ENCODE measurements around the gene TSPAN18.

The TSPAN18 gene

GRCh38 chr11:44733877-44734276 is 7.1 kb downstream of the TSPAN18 start:
- no peak for DNase-seq
- peaks cover 2% of the 10 kb centered on the region for H3K4me1 ChIP-seq (ENCODE audit: control insufficient read depth, insufficient read depth, low read depth, low read length)
- no peak overlapping the region for H3K23ac ChIP-seq (ENCODE audit: low read length in 2 of 2)
- H4K91ac ChIP-seq (ENCODE audit: low read length): no peak overlapping the region
- WGBS: 75% methylated on average over 1 of the region's 2 CpGs
- no peak overlapping the region for H2BK5ac ChIP-seq (ENCODE audit: low read depth, low read length, poor library complexity, severe bottlenecking)
- H3K9me3 ChIP-seq (ENCODE audit: control insufficient read depth, low read length): peaks cover 12% of the 10 kb centered on the region
- H3K4me3 ChIP-seq (ENCODE audit: insufficient read depth in 1 of 2, low read depth in 1 of 2, low read length in 2 of 2): no peak overlapping the region
- H3K27me3 ChIP-seq (ENCODE audit: control insufficient read depth in 1 of 2, insufficient read depth in 1 of 2, low read length in 2 of 2): peaks cover 89 to 92% of the 10 kb centered on the region in 2 experiments
- no peak overlapping the region for H4K8ac ChIP-seq (ENCODE audit: low read length)
- no peak overlapping the region for H2BK120ac ChIP-seq (ENCODE audit: low read depth, low read length)
- H3K4me2 ChIP-seq (ENCODE audit: low read length, poor library complexity, severe bottlenecking): no peak overlapping the region
- no peaks in the 10 kb centered on the region for H3K79me1 ChIP-seq (replicated peaks; ENCODE audit: low read length, poor library complexity, severe bottlenecking)
- H2BK15ac ChIP-seq (ENCODE audit: low read depth, poor library complexity, severe bottlenecking): no peak overlapping the region
- H2AK5ac ChIP-seq (ENCODE audit: low read length, severe bottlenecking): no peak overlapping the region
- no peak overlapping the region for H3K27ac ChIP-seq (ENCODE audit: low read length, poor library complexity, severe bottlenecking)
- no peak overlapping the region for H3K9ac ChIP-seq (ENCODE audit: low read length)
- H3K4ac ChIP-seq (ENCODE audit: low read depth in 1 of 2, low read length in 2 of 2): no peak overlapping the region
- H3K14ac ChIP-seq (ENCODE audit: low read length in 2 of 2): no peak overlapping the region
- H2AFZ ChIP-seq (ENCODE audit: low read depth, low read length): no peak overlapping the region
- H2BK12ac ChIP-seq (ENCODE audit: low read length in 2 of 2): no peak overlapping the region
- no peaks in the 10 kb centered on the region for H3K36me3 ChIP-seq (ENCODE audit: control insufficient read depth in 1 of 2, insufficient read depth in 2 of 2, low read depth in 1 of 2, low read length in 2 of 2)
- no peak overlapping the region for H3K18ac ChIP-seq (ENCODE audit: low read depth in 1 of 2, low read length in 2 of 2)

GRCh38 chr11:44734843-44735381 is 8.2 kb downstream of the TSPAN18 start:
- H4K8ac ChIP-seq (ENCODE audit: low read length): peak overlapping the region; percentile 32
- no peak overlapping the region for H3K4me2 ChIP-seq (ENCODE audit: low read length, poor library complexity, severe bottlenecking)
- peaks cover 12% of the 10 kb centered on the region for H3K9me3 ChIP-seq (ENCODE audit: control insufficient read depth, low read length)
- H3K18ac ChIP-seq (ENCODE audit: low read depth in 1 of 2, low read length in 2 of 2): no peak overlapping the region
- H4K91ac ChIP-seq (ENCODE audit: low read length): peak overlapping the region; percentile 27
- 91% methylated on average over 7 of the region's 7 CpGs for WGBS
- no peak overlapping the region for H2AFZ ChIP-seq (ENCODE audit: low read depth, low read length)
- peaks cover 2% of the 10 kb centered on the region for H3K4me1 ChIP-seq (ENCODE audit: control insufficient read depth, insufficient read depth, low read depth, low read length)
- no peak overlapping the region for H3K4ac ChIP-seq (ENCODE audit: low read depth in 1 of 2, low read length in 2 of 2)
- no peak overlapping the region for H2BK120ac ChIP-seq (ENCODE audit: low read depth, low read length)
- H3K79me1 ChIP-seq (replicated peaks; ENCODE audit: low read length, poor library complexity, severe bottlenecking): no peaks in the 10 kb centered on the region
- no peak for DNase-seq
- H2BK12ac ChIP-seq (ENCODE audit: low read length in 2 of 2): no peak overlapping the region
- no peak overlapping the region for H2AK5ac ChIP-seq (ENCODE audit: low read length, severe bottlenecking)
- peaks cover 81 to 92% of the 10 kb centered on the region in 2 experiments for H3K27me3 ChIP-seq (ENCODE audit: control insufficient read depth in 1 of 2, insufficient read depth in 1 of 2, low read length in 2 of 2)
- no peak overlapping the region for H3K4me3 ChIP-seq (ENCODE audit: insufficient read depth in 1 of 2, low read depth in 1 of 2, low read length in 2 of 2)
- H2BK5ac ChIP-seq (ENCODE audit: low read depth, low read length, poor library complexity, severe bottlenecking): no peak overlapping the region
- H3K27ac ChIP-seq (ENCODE audit: low read length, poor library complexity, severe bottlenecking): no peak overlapping the region
- H3K9ac ChIP-seq (ENCODE audit: low read length): no peak overlapping the region
- no peak overlapping the region for H2BK15ac ChIP-seq (ENCODE audit: low read depth, poor library complexity, severe bottlenecking)
- no peak overlapping the region for H3K23ac ChIP-seq (ENCODE audit: low read length in 2 of 2)
- H3K36me3 ChIP-seq (ENCODE audit: control insufficient read depth in 1 of 2, insufficient read depth in 2 of 2, low read depth in 1 of 2, low read length in 2 of 2): no peaks in the 10 kb centered on the region
- peak overlapping the region in 1 of 2 experiments; percentile 38 for H3K14ac ChIP-seq (ENCODE audit: low read length in 2 of 2)

GRCh38 chr11:44736791-44737190 is 10.0 kb downstream of the TSPAN18 start:
- Histone ChIP-seq H3K9ac (ENCODE audit: low read length) (no peak overlapping the region), H3K18ac (ENCODE audit: low read depth in 1 of 2, low read length in 2 of 2) (no peak overlapping the region), H3K79me1 (replicated peaks; ENCODE audit: low read length, poor library complexity, severe bottlenecking) (no peaks in the 10 kb centered on the region), H2AK5ac (ENCODE audit: low read length, severe bottlenecking) (no peak overlapping the region), H4K91ac (ENCODE audit: low read length) (no peak overlapping the region), H3K4ac (ENCODE audit: low read depth in 1 of 2, low read length in 2 of 2) (no peak overlapping the region), H3K9me3 (ENCODE audit: control insufficient read depth, low read length) (peaks cover 12% of the 10 kb centered on the region), H2AFZ (ENCODE audit: low read depth, low read length) (no peak overlapping the region), H2BK15ac (ENCODE audit: low read depth, poor library complexity, severe bottlenecking) (no peak overlapping the region), H3K27me3 (ENCODE audit: control insufficient read depth in 1 of 2, insufficient read depth in 1 of 2, low read length in 2 of 2) (peaks cover 82 to 94% of the 10 kb centered on the region in 2 experiments), H3K4me1 (ENCODE audit: control insufficient read depth, insufficient read depth, low read depth, low read length) (peaks cover 2% of the 10 kb centered on the region), H3K36me3 (ENCODE audit: control insufficient read depth in 1 of 2, insufficient read depth in 2 of 2, low read depth in 1 of 2, low read length in 2 of 2) (no peaks in the 10 kb centered on the region), H2BK12ac (ENCODE audit: low read length in 2 of 2) (no peak overlapping the region), H3K27ac (ENCODE audit: low read length, poor library complexity, severe bottlenecking) (no peak overlapping the region), H3K4me3 (ENCODE audit: insufficient read depth in 1 of 2, low read depth in 1 of 2, low read length in 2 of 2) (no peak overlapping the region), H2BK120ac (ENCODE audit: low read depth, low read length) (no peak overlapping the region), H3K23ac (ENCODE audit: low read length in 2 of 2) (no peak overlapping the region), H2BK5ac (ENCODE audit: low read depth, low read length, poor library complexity, severe bottlenecking) (no peak overlapping the region), H3K4me2 (ENCODE audit: low read length, poor library complexity, severe bottlenecking) (no peak overlapping the region), H3K14ac (ENCODE audit: low read length in 2 of 2) (no peak overlapping the region), H4K8ac (ENCODE audit: low read length) (no peak overlapping the region)
- no peak for DNase-seq
- no CpG with 5 or more reads among the region's 2 CpGs for WGBS

GRCh38 chr11:44737245-44738085 is 10.7 kb downstream of the TSPAN18 start:
- H2AK5ac ChIP-seq (ENCODE audit: low read length, severe bottlenecking): no peak overlapping the region
- H3K27ac ChIP-seq (ENCODE audit: low read length, poor library complexity, severe bottlenecking): no peak overlapping the region
- no peak overlapping the region for H4K8ac ChIP-seq (ENCODE audit: low read length)
- no peak overlapping the region for H4K91ac ChIP-seq (ENCODE audit: low read length)
- no peak overlapping the region for H3K14ac ChIP-seq (ENCODE audit: low read length in 2 of 2)
- no peak overlapping the region for H3K4ac ChIP-seq (ENCODE audit: low read depth in 1 of 2, low read length in 2 of 2)
- no peak overlapping the region for H3K18ac ChIP-seq (ENCODE audit: low read depth in 1 of 2, low read length in 2 of 2)
- no peaks in the 10 kb centered on the region for H3K79me1 ChIP-seq (replicated peaks; ENCODE audit: low read length, poor library complexity, severe bottlenecking)
- no peak overlapping the region for H3K4me3 ChIP-seq (ENCODE audit: insufficient read depth in 1 of 2, low read depth in 1 of 2, low read length in 2 of 2)
- H2BK12ac ChIP-seq (ENCODE audit: low read length in 2 of 2): no peak overlapping the region
- no peak overlapping the region for H3K4me2 ChIP-seq (ENCODE audit: low read length, poor library complexity, severe bottlenecking)
- H3K36me3 ChIP-seq (ENCODE audit: control insufficient read depth in 1 of 2, insufficient read depth in 2 of 2, low read depth in 1 of 2, low read length in 2 of 2): no peaks in the 10 kb centered on the region
- H3K9ac ChIP-seq (ENCODE audit: low read length): no peak overlapping the region
- no peak overlapping the region for H2BK5ac ChIP-seq (ENCODE audit: low read depth, low read length, poor library complexity, severe bottlenecking)
- 81% methylated on average over 11 of the region's 11 CpGs for WGBS
- no peak overlapping the region for H3K23ac ChIP-seq (ENCODE audit: low read length in 2 of 2)
- no peak for DNase-seq
- H3K4me1 ChIP-seq (ENCODE audit: control insufficient read depth, insufficient read depth, low read depth, low read length): peaks cover 2% of the 10 kb centered on the region
- no peak overlapping the region for H2BK15ac ChIP-seq (ENCODE audit: low read depth, poor library complexity, severe bottlenecking)
- peaks cover 10% of the 10 kb centered on the region for H3K9me3 ChIP-seq (ENCODE audit: control insufficient read depth, low read length)
- peaks cover 82 to 90% of the 10 kb centered on the region in 2 experiments for H3K27me3 ChIP-seq (ENCODE audit: control insufficient read depth in 1 of 2, insufficient read depth in 1 of 2, low read length in 2 of 2)
- H2BK120ac ChIP-seq (ENCODE audit: low read depth, low read length): no peak overlapping the region
- H2AFZ ChIP-seq (ENCODE audit: low read depth, low read length): no peak overlapping the region

Measured in mesenchymal stem cell (in vitro differentiated cells and primary cell).